ENCODE measurements around the gene HS3ST1. TPM values are rescaled to one million over a fixed set of nuclear protein-coding genes. Genes with fewer than 3 reads are reported as not detected.
A peak's percentile ranks its signal among the peaks of the same experiment; 100 is the strongest.

Gene HS3ST1
- total RNA-seq, 1 donor, result under 0.01 TPM

DNA sequence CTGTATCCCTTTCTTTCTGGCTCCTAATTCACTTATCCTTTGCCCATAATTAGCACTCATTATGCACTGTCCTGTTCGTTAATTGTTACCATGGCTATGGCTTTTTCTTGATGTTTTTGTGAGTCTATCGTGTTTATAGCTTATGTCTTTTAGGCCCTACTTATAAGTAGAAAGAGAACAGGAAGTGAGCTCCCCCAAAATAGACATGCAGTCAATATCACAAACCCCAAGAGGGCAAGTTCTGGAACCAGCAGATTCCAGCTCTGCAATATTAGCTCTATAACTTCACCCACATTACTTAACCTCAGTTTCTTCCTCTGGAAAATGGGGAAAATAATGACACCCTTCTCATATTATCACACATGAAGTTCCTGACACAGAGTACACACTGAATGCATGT lies 7.4 kb upstream of the HS3ST1 start:
- no peaks in the 10 kb centered on the region for H4K20me1 ChIP-seq (ENCODE audit: insufficient read depth, low read length)
- no peaks in the 10 kb centered on the region for H3K27me3 ChIP-seq (ENCODE audit: insufficient read depth, low read length)
- no peaks in the 10 kb centered on the region for H3K79me2 ChIP-seq (ENCODE audit: insufficient read depth, low read length)
- H3K27ac ChIP-seq (ENCODE audit: low read depth, low read length), result no peak overlapping the region
- H3K4me3 ChIP-seq (ENCODE audit: insufficient read depth, low read length), result no peak overlapping the region
- H3K4me1 ChIP-seq (ENCODE audit: insufficient read depth, low read length), result no peaks in the 10 kb centered on the region
- TF ChIP-seq, protein P1, sequence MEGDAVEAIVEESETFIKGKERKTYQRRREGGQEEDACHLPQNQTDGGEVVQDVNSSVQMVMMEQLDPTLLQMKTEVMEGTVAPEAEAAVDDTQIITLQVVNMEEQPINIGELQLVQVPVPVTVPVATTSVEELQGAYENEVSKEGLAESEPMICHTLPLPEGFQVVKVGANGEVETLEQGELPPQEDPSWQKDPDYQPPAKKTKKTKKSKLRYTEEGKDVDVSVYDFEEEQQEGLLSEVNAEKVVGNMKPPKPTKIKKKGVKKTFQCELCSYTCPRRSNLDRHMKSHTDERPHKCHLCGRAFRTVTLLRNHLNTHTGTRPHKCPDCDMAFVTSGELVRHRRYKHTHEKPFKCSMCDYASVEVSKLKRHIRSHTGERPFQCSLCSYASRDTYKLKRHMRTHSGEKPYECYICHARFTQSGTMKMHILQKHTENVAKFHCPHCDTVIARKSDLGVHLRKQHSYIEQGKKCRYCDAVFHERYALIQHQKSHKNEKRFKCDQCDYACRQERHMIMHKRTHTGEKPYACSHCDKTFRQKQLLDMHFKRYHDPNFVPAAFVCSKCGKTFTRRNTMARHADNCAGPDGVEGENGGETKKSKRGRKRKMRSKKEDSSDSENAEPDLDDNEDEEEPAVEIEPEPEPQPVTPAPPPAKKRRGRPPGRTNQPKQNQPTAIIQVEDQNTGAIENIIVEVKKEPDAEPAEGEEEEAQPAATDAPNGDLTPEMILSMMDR (IDR thresholded peaks at IDR 0.05; ENCODE audit: extremely low read depth, low read depth, low read length), result no peak
- no peak overlapping the region for H2AFZ ChIP-seq (ENCODE audit: low read length)
- DNase-seq (ENCODE audit: insufficient read length, low spot score, missing footprints), result peak; percentile 30
- H3K36me3 ChIP-seq (ENCODE audit: insufficient read depth, low read length), result no peaks in the 10 kb centered on the region
- no peak overlapping the region for H3K4me2 ChIP-seq (ENCODE audit: insufficient read depth, low read length)
- no peaks in the 10 kb centered on the region for H3K9me3 ChIP-seq (ENCODE audit: low read depth, low read length)

DNA sequence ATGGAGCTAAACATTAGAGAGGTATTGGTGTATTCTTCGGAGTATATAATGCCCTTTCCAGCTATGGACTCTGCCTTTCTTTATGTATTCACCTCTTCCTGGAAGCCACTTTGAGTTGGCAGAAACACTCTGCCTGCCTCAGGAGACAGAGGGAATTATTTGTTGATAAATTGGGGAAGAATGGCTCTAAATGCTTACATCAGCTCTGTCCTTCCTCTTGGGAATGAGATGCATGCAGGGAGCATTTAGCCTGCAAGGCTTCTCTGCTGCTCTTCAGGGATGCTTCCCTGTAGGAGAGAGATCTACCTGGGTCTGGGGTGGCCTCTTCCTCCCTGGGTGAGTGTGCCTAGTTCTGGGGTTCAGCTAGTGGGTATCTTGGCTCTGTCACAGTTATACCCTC lies 6.9 kb upstream of the HS3ST1 start:
- no peaks in the 10 kb centered on the region for H4K20me1 ChIP-seq (ENCODE audit: insufficient read depth, low read length)
- H2AFZ ChIP-seq (ENCODE audit: low read length), result no peak overlapping the region
- TF ChIP-seq, protein P1 (IDR thresholded peaks at IDR 0.05; ENCODE audit: extremely low read depth, low read depth, low read length), result no peak
- no peak overlapping the region for H3K27ac ChIP-seq (ENCODE audit: low read depth, low read length)
- no peaks in the 10 kb centered on the region for H3K9me3 ChIP-seq (ENCODE audit: low read depth, low read length)
- no peak overlapping the region for H3K4me3 ChIP-seq (ENCODE audit: insufficient read depth, low read length)
- H3K36me3 ChIP-seq (ENCODE audit: insufficient read depth, low read length), result no peaks in the 10 kb centered on the region
- H3K4me2 ChIP-seq (ENCODE audit: insufficient read depth, low read length), result no peak overlapping the region
- no peak for DNase-seq (ENCODE audit: insufficient read length, low spot score, missing footprints)
- no peaks in the 10 kb centered on the region for H3K79me2 ChIP-seq (ENCODE audit: insufficient read depth, low read length)
- H3K27me3 ChIP-seq (ENCODE audit: insufficient read depth, low read length), result no peaks in the 10 kb centered on the region
- no peaks in the 10 kb centered on the region for H3K4me1 ChIP-seq (ENCODE audit: insufficient read depth, low read length)

DNA sequence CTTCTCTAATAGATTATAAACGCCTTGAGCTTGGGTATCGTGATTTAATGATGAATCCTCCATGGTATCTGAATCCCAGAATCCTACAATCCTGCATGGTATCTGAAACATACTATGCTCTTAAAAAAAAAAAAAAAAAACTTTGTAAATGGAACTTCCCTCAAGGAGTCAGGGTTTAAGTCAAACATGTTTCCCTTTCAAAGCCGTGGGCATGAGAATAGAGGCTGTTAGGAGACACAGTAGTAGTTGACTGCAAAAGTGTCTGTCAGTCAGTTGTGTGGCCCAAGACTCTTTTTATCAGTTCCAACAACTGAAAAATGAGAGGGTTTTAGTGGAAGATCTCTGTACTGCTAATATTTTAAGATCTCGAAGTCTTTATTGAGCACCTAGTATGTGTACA lies 2.4 kb upstream of the HS3ST1 start:
- Histone ChIP-seq H3K4me2 (ENCODE audit: insufficient read depth, low read length) (no peak overlapping the region), H3K4me1 (ENCODE audit: insufficient read depth, low read length) (no peaks in the 10 kb centered on the region), H4K20me1 (ENCODE audit: insufficient read depth, low read length) (no peaks in the 10 kb centered on the region), H3K27ac (ENCODE audit: low read depth, low read length) (no peak overlapping the region), H3K27me3 (ENCODE audit: insufficient read depth, low read length) (peaks cover 32% of the 10 kb centered on the region), H3K36me3 (ENCODE audit: insufficient read depth, low read length) (no peaks in the 10 kb centered on the region), H3K9me3 (ENCODE audit: low read depth, low read length) (no peaks in the 10 kb centered on the region), H3K4me3 (ENCODE audit: insufficient read depth, low read length) (no peak overlapping the region), H3K79me2 (ENCODE audit: insufficient read depth, low read length) (no peaks in the 10 kb centered on the region), H2AFZ (ENCODE audit: low read length) (no peak overlapping the region)
- TF ChIP-seq, protein P1 (IDR thresholded peaks at IDR 0.05; ENCODE audit: extremely low read depth, low read depth, low read length), result no peak
- DNase-seq (ENCODE audit: insufficient read length, low spot score, missing footprints), result peak; percentile 74

DNA sequence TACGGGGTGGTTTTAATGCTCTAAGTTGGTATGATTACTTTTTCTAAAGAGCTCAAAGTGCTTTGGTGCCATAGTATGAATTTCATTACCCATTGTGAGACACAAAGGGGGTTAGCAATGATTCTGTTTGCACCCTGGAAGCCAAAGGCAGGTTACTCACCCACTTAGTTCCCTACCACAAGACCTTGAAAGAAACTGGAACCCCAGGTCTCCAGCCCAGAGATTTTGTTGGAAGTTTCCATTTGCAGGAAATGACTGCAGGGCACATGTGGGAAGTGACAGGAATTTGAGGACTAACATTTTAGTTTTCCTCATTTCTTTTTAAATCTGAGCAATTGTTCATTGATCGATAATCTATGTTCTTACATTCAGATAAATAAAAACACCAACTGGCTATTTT lies 1.8 kb upstream of the HS3ST1 start:
- H3K4me3 ChIP-seq (ENCODE audit: insufficient read depth, low read length), result no peak overlapping the region
- H4K20me1 ChIP-seq (ENCODE audit: insufficient read depth, low read length), result no peaks in the 10 kb centered on the region
- H3K27me3 ChIP-seq (ENCODE audit: insufficient read depth, low read length), result peaks cover 32% of the 10 kb centered on the region
- H3K9me3 ChIP-seq (ENCODE audit: low read depth, low read length), result no peaks in the 10 kb centered on the region
- H3K36me3 ChIP-seq (ENCODE audit: insufficient read depth, low read length), result no peaks in the 10 kb centered on the region
- H3K4me1 ChIP-seq (ENCODE audit: insufficient read depth, low read length), result no peaks in the 10 kb centered on the region
- H3K4me2 ChIP-seq (ENCODE audit: insufficient read depth, low read length), result no peak overlapping the region
- peak; percentile 62 for DNase-seq (ENCODE audit: insufficient read length, low spot score, missing footprints)
- H2AFZ ChIP-seq (ENCODE audit: low read length), result no peak overlapping the region
- H3K27ac ChIP-seq (ENCODE audit: low read depth, low read length), result no peak overlapping the region
- no peaks in the 10 kb centered on the region for H3K79me2 ChIP-seq (ENCODE audit: insufficient read depth, low read length)
- TF ChIP-seq, protein P1 (IDR thresholded peaks at IDR 0.05; ENCODE audit: extremely low read depth, low read depth, low read length), result no peak

All from osteoblast (primary cell).